ENCODE measurements around the gene MTA1. TPM values are rescaled to one million over a fixed set of nuclear protein-coding genes. Genes with fewer than 3 reads are reported as not detected.

MTA1 gene
- total and polyA plus RNA-seq, 2 experiments from 2014 or later: 8.1 to 37.0 TPM

DNA sequence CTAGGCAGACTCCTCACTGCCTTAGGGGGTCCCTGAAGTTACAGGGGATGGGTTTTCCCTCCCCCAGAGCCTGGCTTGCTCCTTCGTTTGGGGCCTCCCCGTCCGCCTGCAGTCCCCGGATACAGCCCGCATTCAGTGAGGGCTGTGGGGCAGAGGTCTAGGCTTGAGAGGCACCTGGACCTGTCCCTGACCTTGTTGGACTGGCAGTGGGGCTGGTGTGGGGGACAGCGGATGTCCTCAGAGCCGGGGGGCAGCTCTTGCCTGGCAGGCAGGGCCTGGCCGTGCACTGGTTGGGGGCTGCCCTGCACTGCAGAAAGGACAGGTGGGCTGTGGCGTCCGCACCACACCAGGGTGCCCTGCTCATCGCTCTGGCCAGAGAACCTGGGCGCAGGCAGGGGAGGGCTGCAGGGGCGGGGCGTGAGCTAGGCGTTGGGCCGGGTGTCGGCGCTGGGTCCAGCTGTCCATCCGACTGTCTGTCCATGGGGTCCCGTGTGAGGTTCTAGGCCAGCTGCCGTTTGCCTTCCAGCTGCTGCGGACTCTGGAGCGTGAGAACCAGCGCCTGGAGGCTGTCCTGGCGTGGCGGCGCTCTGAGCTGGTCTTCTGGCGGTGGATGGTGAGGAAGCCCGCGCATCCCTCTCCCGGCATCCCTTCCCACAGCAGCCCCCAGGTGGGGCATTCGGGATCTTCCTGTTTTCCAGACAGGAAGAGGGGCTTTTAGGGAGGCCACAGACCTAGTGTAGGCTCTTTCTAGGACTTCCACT lies 77.4 kb downstream of the MTA1 start:
- Histone ChIP-seq H3K27ac (no peak overlapping the region), H3K4me3 (no peak overlapping the region), H3K36me3 (ENCODE audit: low read depth) (no peaks in the 10 kb centered on the region), H4K20me1 (ENCODE audit: insufficient read depth) (no peaks in the 10 kb centered on the region), H3K79me2 (ENCODE audit: insufficient read depth) (no peaks in the 10 kb centered on the region), H2AFZ (no peak overlapping the region), H3K4me1 (ENCODE audit: insufficient read depth) (no peaks in the 10 kb centered on the region), H3K27me3 (replicated peaks; ENCODE audit: insufficient read depth) (no peaks in the 10 kb centered on the region), H3F3A (ENCODE audit: insufficient read depth) (no peaks in the 10 kb centered on the region), H3K4me2 (ENCODE audit: unreplicated experiment) (no peak overlapping the region), H3K9me3 (ENCODE audit: low read depth) (no peaks in the 10 kb centered on the region), H3K9ac (no peak overlapping the region), H3K9me2 (ENCODE audit: insufficient read depth) (no peaks in the 10 kb centered on the region)
- in situ Hi-C loops (cut with MboI): no loop called here
- TF ChIP-seq EZH2 (IDR thresholded peaks at IDR 0.05; ENCODE audit: insufficient read depth, poor library complexity, severe bottlenecking) (no peak), EZH2phosphoT487 (IDR thresholded peaks at IDR 0.05; ENCODE audit: insufficient read depth, low read depth) (no peak)
- DNase-seq: no peak
- 91 to 92% methylated on average over 26 to 32 of the region's 32 CpGs for WGBS, 2 experiments (ENCODE audit: low coverage in 1 of 2, low lambda C conversion rate in 2 of 2, missing lambda C conversion rate in 2 of 2)

DNA sequence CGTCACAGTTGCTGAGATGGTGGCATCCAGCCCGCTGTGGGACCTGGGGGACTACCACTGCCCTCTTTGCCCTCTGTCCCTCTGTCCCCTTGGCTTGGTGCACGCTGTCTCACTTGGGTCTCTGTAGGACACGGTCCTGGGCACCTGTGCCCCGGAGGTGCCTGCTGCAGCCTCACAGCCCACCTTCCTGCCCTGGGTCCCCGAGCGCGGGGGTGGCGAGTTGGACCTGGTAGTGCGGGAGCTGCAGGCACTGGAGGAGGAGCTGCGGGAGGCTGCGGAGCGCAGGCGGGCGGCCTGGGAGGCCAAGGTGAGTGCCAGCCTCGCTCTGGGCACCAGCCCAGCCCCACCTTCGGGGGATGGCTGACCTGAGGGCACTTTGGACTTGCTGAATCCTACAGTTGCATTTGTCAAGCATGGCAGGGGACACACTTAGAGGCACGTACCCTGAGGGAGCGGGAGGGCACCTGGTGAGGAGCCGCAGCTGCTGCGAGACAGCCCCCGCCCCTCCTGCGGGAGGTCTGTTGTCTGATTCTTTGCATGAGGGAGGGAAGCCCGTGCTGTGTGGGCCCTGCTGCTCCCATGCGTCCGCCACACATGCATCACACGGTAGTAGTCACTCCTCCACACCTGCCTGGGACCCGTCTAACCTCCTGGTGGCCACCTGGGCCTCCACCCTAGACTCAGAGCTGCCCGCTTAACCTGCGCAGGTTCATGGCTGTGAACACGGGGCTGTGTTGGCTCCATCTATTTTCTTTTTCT lies 78.2 kb downstream of the MTA1 start:
- no peaks in the 10 kb centered on the region for H3K9me3 ChIP-seq (ENCODE audit: low read depth)
- H3K79me2 ChIP-seq (ENCODE audit: insufficient read depth): no peaks in the 10 kb centered on the region
- H2AFZ ChIP-seq: no peak overlapping the region
- no peak for DNase-seq
- H3K27me3 ChIP-seq (replicated peaks; ENCODE audit: insufficient read depth): no peaks in the 10 kb centered on the region
- H3F3A ChIP-seq (ENCODE audit: insufficient read depth): no peaks in the 10 kb centered on the region
- 93 to 95% methylated on average over 29 to 30 of the region's 31 CpGs for WGBS, 2 experiments (ENCODE audit: low coverage in 1 of 2, low lambda C conversion rate in 2 of 2, missing lambda C conversion rate in 2 of 2)
- no peak overlapping the region for H3K27ac ChIP-seq
- no peak overlapping the region for H3K4me3 ChIP-seq
- no peaks in the 10 kb centered on the region for H3K9me2 ChIP-seq (ENCODE audit: insufficient read depth)
- H3K36me3 ChIP-seq (ENCODE audit: low read depth): no peaks in the 10 kb centered on the region
- no peak overlapping the region for H3K9ac ChIP-seq
- no peak overlapping the region for H3K4me2 ChIP-seq (ENCODE audit: unreplicated experiment)
- no peaks in the 10 kb centered on the region for H4K20me1 ChIP-seq (ENCODE audit: insufficient read depth)
- H3K4me1 ChIP-seq (ENCODE audit: insufficient read depth): no peaks in the 10 kb centered on the region
- in situ Hi-C loops (cut with MboI): no loop called here
- no peak for TF ChIP-seq EZH2 (IDR thresholded peaks at IDR 0.05; ENCODE audit: insufficient read depth, poor library complexity, severe bottlenecking)
- TF ChIP-seq EZH2phosphoT487 (IDR thresholded peaks at IDR 0.05; ENCODE audit: insufficient read depth, low read depth): no peak

DNA sequence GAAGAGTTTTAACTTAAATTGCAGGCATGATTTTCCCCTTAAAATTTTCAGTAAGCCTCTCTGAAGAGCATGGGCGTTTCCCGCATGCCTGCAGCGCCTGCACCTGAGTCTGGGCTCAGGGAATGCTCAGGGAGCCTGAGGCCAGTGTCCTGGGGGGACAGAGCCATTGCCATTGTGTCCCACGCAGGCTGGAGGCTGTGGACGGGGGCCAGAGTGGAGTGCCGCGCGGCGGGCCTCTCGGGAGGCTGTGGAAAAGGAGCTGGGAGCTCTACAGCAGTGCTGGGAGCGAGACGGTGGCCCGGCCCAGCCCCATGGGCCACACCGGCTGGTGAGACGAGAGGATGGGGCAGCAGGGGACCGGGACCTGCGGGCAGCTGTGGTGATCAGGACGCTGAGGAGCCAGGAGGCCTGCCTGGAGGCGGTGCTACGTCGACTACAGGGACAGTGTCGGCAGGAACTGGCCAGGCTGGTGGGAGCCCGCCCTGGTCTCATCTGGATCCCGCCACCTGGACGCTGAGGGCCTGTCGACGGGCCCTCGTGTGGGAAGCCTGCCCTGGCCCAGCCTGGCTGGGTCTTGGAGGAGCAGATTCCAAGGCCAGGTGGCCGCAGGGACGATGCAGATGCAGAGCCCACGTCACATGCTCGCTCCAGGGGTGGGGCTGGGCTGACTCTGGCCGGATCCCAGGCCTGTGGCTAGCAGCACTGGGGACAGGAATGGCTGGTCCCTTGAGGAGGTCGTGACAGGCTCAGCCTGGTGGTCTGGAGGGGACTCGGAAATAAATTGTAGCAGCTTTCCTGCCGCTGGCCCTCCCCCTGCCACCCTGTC lies 79.0 kb downstream of the MTA1 start:
- H3K4me1 ChIP-seq (ENCODE audit: insufficient read depth): no peaks in the 10 kb centered on the region
- no peak overlapping the region for H3K4me3 ChIP-seq
- H3K79me2 ChIP-seq (ENCODE audit: insufficient read depth): no peaks in the 10 kb centered on the region
- WGBS, 2 experiments (ENCODE audit: low coverage in 1 of 2, low lambda C conversion rate in 2 of 2, missing lambda C conversion rate in 2 of 2): 90 to 91% methylated on average over 26 to 36 of the region's 36 CpGs
- H3K9me2 ChIP-seq (ENCODE audit: insufficient read depth): no peaks in the 10 kb centered on the region
- H3K27ac ChIP-seq: no peak overlapping the region
- no peaks in the 10 kb centered on the region for H3K36me3 ChIP-seq (ENCODE audit: low read depth)
- H3K9ac ChIP-seq: no peak overlapping the region
- H3F3A ChIP-seq (ENCODE audit: insufficient read depth): no peaks in the 10 kb centered on the region
- no peak overlapping the region for H2AFZ ChIP-seq
- H4K20me1 ChIP-seq (ENCODE audit: insufficient read depth): no peaks in the 10 kb centered on the region
- H3K9me3 ChIP-seq (ENCODE audit: low read depth): no peaks in the 10 kb centered on the region
- H3K4me2 ChIP-seq (ENCODE audit: unreplicated experiment): no peak overlapping the region
- TF ChIP-seq EZH2 (IDR thresholded peaks at IDR 0.05; ENCODE audit: insufficient read depth, poor library complexity, severe bottlenecking) (no peak), EZH2phosphoT487 (IDR thresholded peaks at IDR 0.05; ENCODE audit: insufficient read depth, low read depth) (no peak)
- in situ Hi-C loops (cut with MboI): no loop called here
- H3K27me3 ChIP-seq (replicated peaks; ENCODE audit: insufficient read depth): no peaks in the 10 kb centered on the region
- DNase-seq: no peak

DNA sequence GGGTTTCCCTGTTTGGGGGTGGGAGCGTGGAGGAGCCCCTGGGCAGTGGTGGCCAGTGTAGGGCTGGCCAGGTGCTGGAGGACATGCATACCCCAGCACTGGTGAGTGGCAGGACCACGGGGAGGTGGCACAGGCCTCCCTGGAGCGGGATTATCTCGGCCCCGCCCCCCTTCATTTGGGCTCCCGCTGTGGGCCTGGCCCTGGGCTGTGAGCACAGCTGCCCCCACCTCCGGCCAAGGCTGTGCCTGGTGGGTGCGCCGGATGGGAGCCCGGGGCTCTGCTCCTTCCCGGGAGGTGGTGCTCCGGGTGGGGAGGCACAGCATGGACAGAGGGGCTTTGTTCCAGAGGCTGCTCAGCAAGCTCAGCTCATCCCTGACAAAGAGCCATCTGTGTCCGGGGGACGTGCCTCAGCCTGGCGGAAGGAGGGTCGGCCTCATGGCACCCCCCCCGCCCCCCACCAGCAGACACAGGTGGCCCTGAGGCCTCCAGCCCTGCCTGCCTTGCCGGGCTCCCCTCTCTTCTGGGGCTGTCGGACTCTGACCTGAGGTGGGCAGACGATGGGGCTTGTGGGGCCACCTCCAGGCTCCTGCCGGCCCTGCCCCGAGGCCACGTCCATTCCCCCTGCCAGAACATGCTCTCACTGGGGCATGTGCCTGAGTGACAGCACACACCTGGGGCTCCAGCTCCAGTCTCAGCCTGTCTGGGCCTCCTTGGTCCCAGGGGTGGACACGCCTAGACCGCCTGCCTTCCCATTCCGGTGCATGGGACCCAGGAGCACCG lies 79.8 kb downstream of the MTA1 start:
- H3K9ac ChIP-seq: no peak overlapping the region

More for the DNA sequence above, 79.8 kb downstream of the MTA1 start:
- Histone ChIP-seq H3K4me3 (no peak overlapping the region), H3K9me2 (ENCODE audit: insufficient read depth) (no peaks in the 10 kb centered on the region), H2AFZ (no peak overlapping the region), H3K27me3 (replicated peaks; ENCODE audit: insufficient read depth) (no peaks in the 10 kb centered on the region), H3F3A (ENCODE audit: insufficient read depth) (no peaks in the 10 kb centered on the region), H3K4me1 (ENCODE audit: insufficient read depth) (no peaks in the 10 kb centered on the region), H3K9me3 (ENCODE audit: low read depth) (no peaks in the 10 kb centered on the region), H4K20me1 (ENCODE audit: insufficient read depth) (no peaks in the 10 kb centered on the region), H3K36me3 (ENCODE audit: low read depth) (no peaks in the 10 kb centered on the region), H3K79me2 (ENCODE audit: insufficient read depth) (no peaks in the 10 kb centered on the region), H3K4me2 (ENCODE audit: unreplicated experiment) (no peak overlapping the region), H3K27ac (no peak overlapping the region)
- in situ Hi-C loops (cut with MboI): no loop called here
- WGBS, 2 experiments (ENCODE audit: low coverage in 1 of 2, low lambda C conversion rate in 2 of 2, missing lambda C conversion rate in 2 of 2): 80 to 87% methylated on average over 16 to 19 of the region's 27 CpGs
- no peak for DNase-seq
- no peak for TF ChIP-seq EZH2phosphoT487 (IDR thresholded peaks at IDR 0.05; ENCODE audit: insufficient read depth, low read depth)
- TF ChIP-seq EZH2 (IDR thresholded peaks at IDR 0.05; ENCODE audit: insufficient read depth, poor library complexity, severe bottlenecking): no peak
